HL-60/S4 (cell line): ENCODE measurements around the gene PRELID1.
"Not testable (repeated sequence)": the region's sequence is repeated elsewhere in the genome, so short reads cannot be mapped to it uniquely, and the experiment has no call there.

Experiments
- in situ Hi-C: fragments of 300-500 bp; cut with MboI; formaldehyde crosslinking; loops from 2 replicates; pipeline ENCODE4 v1.14.3; 2022; ENCODE audit warnings: low sequenced_read_pairs

The PRELID1 gene

GRCh38 chr5:177303121-177303924 lies at the start of gene PRELID1, which contains the start of gene RAB24:
TSS of gene PRELID1 (plus strand) at chr5:177303799. CDS start at chr5:177303986, 187 bp downstream.
TSS of gene RAB24 (minus strand) at chr5:177303719. CDS start at chr5:177303288, 431 bp downstream.
- in situ Hi-C loops, result no loop called here

DNA sequence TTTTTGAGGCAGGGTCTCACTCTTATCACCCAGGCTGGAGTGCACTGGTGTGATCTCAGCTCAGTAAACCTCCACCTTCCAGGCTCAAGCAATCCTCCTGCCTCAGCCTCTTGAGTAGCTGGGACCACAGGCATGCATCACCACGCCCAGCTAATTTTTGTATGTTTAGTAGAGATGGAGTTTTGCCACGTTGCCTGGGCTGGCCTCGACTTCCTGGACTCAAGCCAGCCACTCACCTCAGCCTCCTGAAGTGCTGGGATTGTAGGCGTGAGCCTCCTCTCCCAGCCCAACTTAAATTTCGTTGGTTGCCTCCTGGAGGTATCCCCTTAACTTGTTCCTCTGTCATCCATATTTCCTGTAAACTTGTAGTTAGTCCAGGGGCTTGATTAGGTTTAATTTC lies 47.3 kb upstream of the PRELID1 start:
- in situ Hi-C loops, result no loop called here

GRCh38 chr5:177258711-177259110 lies 44.9 kb upstream of the PRELID1 start:
- in situ Hi-C loops, result not testable (repeated sequence)

DNA sequence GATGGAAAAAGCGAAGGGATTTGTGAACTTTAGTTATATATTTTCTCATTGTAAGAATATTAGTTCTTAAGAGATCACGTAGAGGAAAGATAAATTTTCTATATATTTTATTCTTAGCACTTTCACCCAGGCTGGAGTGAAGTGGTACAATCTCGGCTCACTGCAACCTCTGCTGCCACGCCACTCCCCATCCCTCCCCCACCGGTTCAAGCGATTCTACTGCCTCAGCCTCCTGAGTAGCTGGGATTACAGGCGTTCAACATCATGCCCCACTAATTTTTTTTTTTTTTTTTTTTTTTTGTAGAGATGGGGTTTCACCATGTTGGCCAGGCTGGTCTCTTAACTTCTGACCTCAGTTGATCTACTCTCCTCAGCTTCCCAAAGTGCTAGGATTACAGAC lies 42.6 kb upstream of the PRELID1 start:
- in situ Hi-C loops, result no loop called here

- in situ Hi-C loops, result no loop called here
Observed at GRCh38 chr5:177261510-177261909, 42.1 kb upstream of the PRELID1 start.

DNA sequence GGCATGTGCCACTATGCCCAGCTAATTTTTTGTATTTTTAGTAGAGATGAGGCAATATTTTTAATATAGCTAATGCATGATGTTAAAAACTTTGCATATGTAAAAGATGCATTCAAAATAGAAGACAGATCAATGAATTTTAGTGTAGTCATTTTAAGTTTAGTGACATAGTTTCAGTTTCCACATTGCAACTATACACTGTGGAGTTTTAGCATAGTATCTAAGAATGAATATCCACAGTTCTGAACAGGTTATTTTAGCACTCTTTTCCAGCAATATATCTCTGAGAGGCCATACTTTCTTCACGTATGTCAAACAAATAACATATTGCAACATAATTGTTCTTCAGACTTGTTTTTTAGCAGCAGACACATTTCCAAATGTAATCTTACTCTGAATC lies 39.4 kb upstream of the PRELID1 start:
- in situ Hi-C loops, result no loop called here

- in situ Hi-C loops, result no loop called here
Observed at GRCh38 chr5:177265395-177265794, 38.2 kb upstream of the PRELID1 start.

- in situ Hi-C loops, result no loop called here
Observed at GRCh38 chr5:177269232-177269895, 34.2 kb upstream of the PRELID1 start.

DNA sequence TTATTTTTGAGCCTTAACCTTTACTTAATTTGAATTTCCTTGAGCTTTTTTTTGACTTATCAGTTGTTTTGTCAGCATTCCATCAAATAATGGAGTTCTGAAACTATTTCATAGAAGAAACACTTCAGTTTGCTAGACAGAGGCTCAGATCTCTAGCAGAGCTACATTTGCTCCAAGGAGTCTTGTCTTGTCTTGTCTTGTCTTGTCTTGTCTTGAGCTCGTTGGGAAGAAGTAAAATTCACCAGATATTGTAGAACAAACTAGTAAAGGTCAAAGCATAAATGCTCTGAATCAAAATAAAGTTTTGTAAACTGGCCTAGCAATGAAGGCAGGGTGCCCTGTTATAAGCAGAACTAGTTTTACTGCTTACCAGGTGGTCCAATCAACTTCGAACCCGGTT lies 33.6 kb upstream of the PRELID1 start:
- in situ Hi-C loops, result no loop called here

- in situ Hi-C loops, result no loop called here
Observed at GRCh38 chr5:177270653-177271052, 32.9 kb upstream of the PRELID1 start.

DNA sequence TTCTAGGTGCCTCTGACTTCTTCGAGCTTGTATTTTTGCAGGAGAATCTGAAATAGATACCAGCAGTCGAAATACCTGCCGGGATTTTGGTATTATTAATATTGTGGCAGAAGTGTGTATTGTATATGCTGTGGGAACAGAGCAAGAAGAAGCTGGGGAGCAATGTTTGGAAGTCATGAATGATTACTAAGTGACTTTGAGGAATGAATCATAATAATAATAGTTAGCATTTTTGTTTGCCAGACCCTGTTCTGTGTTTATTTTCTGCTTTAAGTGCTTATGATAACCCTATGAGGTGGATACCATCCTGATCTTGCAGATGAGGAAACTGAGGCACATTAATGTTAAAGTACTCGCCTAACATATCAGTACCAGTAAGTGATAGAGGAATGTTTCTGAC lies 32.5 kb upstream of the PRELID1 start:
- in situ Hi-C loops, result no loop called here

DNA sequence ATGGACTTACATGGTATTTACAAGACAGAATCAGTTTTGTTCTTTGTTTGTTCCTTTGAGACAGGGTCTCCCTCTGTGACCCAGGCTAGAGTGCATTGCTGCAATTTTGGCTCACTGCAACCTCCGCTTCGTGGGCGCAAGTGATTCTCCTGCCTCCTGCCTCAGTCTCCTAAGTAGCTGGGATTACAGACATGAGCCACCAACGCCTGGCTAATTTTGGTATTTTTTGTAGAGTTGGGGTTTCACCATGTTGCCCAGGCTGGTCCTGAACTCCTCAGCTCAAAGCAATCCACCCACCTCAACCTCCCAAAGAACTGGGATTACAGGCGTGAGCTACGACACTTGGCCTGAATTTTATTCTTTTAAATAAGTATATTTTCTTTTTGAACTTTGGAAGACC lies 27.7 kb upstream of the PRELID1 start:
- in situ Hi-C loops, result no loop called here

- in situ Hi-C loops, result no loop called here
Observed at GRCh38 chr5:177276886-177277285, 26.7 kb upstream of the PRELID1 start.

DNA sequence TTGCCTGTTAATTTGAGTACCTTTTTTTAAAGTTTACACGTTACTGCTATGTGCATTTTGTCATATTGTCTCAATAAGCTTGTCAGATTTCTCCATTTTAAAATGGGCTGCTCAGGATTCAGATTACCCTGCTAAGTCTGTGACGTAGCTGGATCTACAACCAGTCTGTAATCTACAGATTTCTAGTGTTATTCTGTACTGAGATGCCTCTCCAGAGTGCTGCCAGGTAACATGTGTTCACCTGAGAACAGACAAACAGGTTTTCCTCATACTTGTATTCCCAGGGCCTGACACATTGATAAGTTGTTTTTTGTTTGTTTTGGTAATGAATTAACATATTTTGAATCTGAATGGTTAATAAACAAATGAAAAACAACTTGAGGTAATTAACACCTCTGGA lies 15.4 kb upstream of the PRELID1 start:
- in situ Hi-C loops, result no loop called here

GRCh38 chr5:177290816-177291596 lies 12.6 kb upstream of the PRELID1 start:
- in situ Hi-C loops, result no loop called here

DNA sequence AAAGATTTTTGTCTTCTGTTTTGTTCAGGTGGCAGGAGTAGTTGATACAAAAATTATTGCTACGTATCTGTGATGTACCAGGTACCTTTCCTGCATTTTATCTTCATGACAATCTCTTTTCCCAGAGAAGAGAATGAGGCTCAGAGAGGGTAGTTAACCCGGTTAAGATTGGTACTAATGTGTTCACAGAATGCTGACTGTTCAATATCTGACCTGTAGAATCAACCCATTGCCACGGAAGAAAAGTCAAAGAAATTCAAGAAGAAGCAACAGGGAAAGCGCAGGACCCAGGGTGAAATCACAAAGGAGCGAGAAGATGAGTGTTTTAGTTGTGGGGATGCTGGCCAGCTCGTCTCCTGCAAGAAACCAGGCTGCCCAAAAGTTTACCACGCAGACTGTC lies 11.9 kb upstream of the PRELID1 start:
- in situ Hi-C loops, result no loop called here

DNA sequence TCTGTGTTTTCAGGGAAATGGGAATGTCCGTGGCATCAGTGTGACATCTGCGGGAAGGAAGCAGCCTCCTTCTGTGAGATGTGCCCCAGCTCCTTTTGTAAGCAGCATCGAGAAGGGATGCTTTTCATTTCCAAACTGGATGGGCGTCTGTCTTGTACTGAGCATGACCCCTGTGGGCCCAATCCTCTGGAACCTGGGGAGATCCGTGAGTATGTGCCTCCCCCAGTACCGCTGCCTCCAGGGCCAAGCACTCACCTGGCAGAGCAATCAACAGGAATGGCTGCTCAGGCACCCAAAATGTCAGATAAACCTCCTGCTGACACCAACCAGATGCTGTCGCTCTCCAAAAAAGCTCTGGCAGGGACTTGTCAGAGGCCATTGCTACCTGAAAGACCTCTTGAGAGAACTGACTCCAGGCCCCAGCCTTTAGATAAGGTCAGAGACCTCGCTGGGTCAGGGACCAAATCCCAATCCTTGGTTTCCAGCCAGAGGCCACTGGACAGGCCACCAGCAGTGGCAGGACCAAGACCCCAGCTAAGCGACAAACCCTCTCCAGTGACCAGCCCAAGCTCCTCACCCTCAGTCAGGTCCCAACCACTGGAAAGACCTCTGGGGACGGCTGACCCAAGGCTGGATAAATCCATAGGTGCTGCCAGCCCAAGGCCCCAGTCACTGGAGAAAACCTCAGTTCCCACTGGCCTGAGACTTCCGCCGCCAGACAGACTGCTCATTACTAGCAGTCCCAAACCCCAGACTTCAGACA lies 9.6 kb upstream of the PRELID1 start:
- in situ Hi-C loops, result no loop called here

GRCh38 chr5:177294632-177295031 lies 9.0 kb upstream of the PRELID1 start:
- in situ Hi-C loops, result no loop called here

DNA sequence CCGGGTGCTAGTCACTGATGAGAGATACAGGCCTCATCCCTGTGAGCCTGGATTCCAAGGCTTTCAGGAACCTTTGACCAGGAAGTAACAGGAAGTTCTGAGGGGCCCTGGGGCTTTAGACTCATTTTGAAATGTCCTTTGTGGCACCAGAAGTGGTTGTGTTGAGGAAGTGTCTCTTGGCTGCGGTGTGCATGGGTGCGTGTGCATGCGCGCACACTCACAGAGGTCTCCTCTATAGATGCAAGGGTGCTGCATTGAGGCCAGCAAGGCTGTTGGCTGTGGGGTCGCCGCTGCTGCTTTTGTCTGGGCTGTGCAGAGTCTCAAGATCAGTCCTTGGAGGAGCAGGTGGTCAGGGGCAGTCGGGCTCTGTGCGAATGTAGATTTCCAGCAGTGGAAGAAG lies 7.7 kb upstream of the PRELID1 start:
- in situ Hi-C loops, result no loop called here

DNA sequence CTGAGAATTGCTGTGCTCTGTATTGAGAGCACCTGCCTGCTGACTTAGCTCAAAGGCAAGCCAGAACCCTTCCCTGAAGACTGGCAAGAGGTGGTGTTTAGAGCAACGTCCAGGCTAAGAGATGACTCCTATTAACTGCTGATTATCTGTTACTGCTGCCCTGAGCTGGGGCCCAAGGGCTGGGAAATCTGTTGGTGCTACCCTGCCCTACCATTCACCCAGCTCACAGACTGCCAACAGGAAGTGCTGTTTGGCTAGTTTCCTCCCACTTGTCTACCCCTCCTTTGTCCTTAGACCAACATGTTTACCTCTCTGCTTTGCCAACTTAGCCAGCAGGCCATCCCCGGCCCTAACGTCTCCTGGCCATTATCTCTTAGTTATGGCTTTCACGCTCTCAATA lies 7.0 kb upstream of the PRELID1 start:
- in situ Hi-C loops, result no loop called here

DNA sequence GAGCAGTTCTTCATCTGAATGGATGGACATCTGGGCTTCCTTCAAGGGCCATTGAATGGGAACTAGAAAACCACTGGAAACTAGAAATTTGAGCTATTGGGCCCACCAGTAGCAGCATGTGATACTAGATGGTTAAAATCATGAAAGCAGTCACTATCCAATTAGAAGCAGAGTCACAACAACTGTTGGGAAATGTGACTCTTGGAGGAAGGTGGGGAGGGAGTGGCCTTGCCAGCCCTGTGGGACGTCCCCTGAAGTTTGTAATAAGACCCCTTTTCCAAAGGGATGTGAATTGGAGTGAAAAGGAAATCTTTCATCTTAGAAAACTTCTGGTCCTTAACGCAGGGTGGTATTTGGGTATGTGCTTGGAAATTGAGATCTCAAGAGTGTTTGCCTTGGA lies 5.7 kb upstream of the PRELID1 start:
- in situ Hi-C loops, result no loop called here
